ENCODE data around the gene DUOX1.

DUOX1 gene

GRCh38 chr15:45149060-45149459 is 19.3 kb downstream of the DUOX1 start:
- no peak for TF ChIP-seq CTCF (IDR thresholded peaks at IDR 0.05)
- H3K27ac ChIP-seq: no peak overlapping the region
- intact Hi-C loops (cut with DNase I; ENCODE audit: low total_unique reads): no loop called here
- no peak overlapping the region for H3K4me3 ChIP-seq
- DNase-seq: no peak
- H3K27me3 ChIP-seq: peaks cover 0 to 12% of the 10 kb centered on the region in 2 donors
- H3K36me3 ChIP-seq: peaks cover 0 to 17% (median 5%) of the 10 kb centered on the region in 3 donors
- H3K9me3 ChIP-seq: no peaks in the 10 kb centered on the region
- no peaks in the 10 kb centered on the region for H3K4me1 ChIP-seq

GRCh38 chr15:45150481-45150880 is 20.7 kb downstream of the DUOX1 start:
- DNase-seq: no peak
- TF ChIP-seq CTCF (IDR thresholded peaks at IDR 0.05): no peak
- H3K9me3 ChIP-seq: no peaks in the 10 kb centered on the region
- peaks cover 0 to 17% (median 5%) of the 10 kb centered on the region in 3 donors for H3K36me3 ChIP-seq
- no peaks in the 10 kb centered on the region for H3K27me3 ChIP-seq
- no peak overlapping the region for H3K27ac ChIP-seq
- no peak overlapping the region for H3K4me3 ChIP-seq
- H3K4me1 ChIP-seq: no peaks in the 10 kb centered on the region
- intact Hi-C loops (cut with DNase I; ENCODE audit: low total_unique reads): no loop called here

- H3K9me3 ChIP-seq: no peaks in the 10 kb centered on the region
- no peak overlapping the region for H3K27ac ChIP-seq
- no peak for DNase-seq
- H3K27me3 ChIP-seq: no peaks in the 10 kb centered on the region
- H3K36me3 ChIP-seq: peaks cover 0 to 17% (median 5%) of the 10 kb centered on the region in 3 donors
- H3K4me3 ChIP-seq: no peak overlapping the region
- H3K4me1 ChIP-seq: no peaks in the 10 kb centered on the region
- TF ChIP-seq CTCF (IDR thresholded peaks at IDR 0.05): no peak
- intact Hi-C loops (cut with DNase I; ENCODE audit: low total_unique reads): no loop called here
These were observed 21.2 kb downstream of the DUOX1 start for GRCh38 chr15:45150997-45151396.

- no peak for DNase-seq
- intact Hi-C loops (cut with DNase I; ENCODE audit: low total_unique reads): no loop called here
- no peak overlapping the region for H3K27ac ChIP-seq
- H3K9me3 ChIP-seq: no peaks in the 10 kb centered on the region
- TF ChIP-seq CTCF (IDR thresholded peaks at IDR 0.05): no peak
- no peaks in the 10 kb centered on the region for H3K27me3 ChIP-seq
- no peak overlapping the region for H3K4me3 ChIP-seq
- H3K36me3 ChIP-seq: peaks cover 0 to 17% (median 5%) of the 10 kb centered on the region in 3 donors
- H3K4me1 ChIP-seq: no peaks in the 10 kb centered on the region
These were observed 22.4 kb downstream of the DUOX1 start for GRCh38 chr15:45151998-45152828.

GRCh38 chr15:45155739-45156138 is 25.9 kb downstream of the DUOX1 start:
- Histone ChIP-seq H3K9me3 (no peaks in the 10 kb centered on the region), H3K36me3 (peaks cover 0 to 17% (median 5%) of the 10 kb centered on the region in 3 donors), H3K27ac (no peak overlapping the region), H3K4me1 (no peaks in the 10 kb centered on the region), H3K27me3 (no peaks in the 10 kb centered on the region), H3K4me3 (no peak overlapping the region)
- no peak for DNase-seq
- no peak for TF ChIP-seq CTCF (IDR thresholded peaks at IDR 0.05)
- intact Hi-C loops (cut with DNase I; ENCODE audit: low total_unique reads): no loop called here

All from tibial artery (tissue), 4 donors.